ENCODE results near the gene DLST. TPM values are rescaled to one million over a fixed set of nuclear protein-coding genes. Genes with fewer than 3 reads are reported as not detected.

DLST gene
- total and polyA plus RNA-seq, 2 of the 4 experiments (the other 2 are of a cell fraction), result 58.6 to 119 TPM

- dilution Hi-C loops (cut with HindIII; ENCODE audit: low sequenced_read_pairs, unreplicated experiment), result no loop called here
- H3K9ac ChIP-seq (ENCODE audit: low read depth, low read length), result no peak overlapping the region
- no peak overlapping the region for H3K23ac ChIP-seq (ENCODE audit: low read depth, low read length)
- no peak overlapping the region for H2AFZ ChIP-seq (replicated peaks; ENCODE audit: low read length, poor library complexity)
- no peak overlapping the region for H3K56ac ChIP-seq (ENCODE audit: extremely low read depth, insufficient read depth, low read length)
- H3K9me1 ChIP-seq (ENCODE audit: insufficient read depth, low read length), result no peaks in the 10 kb centered on the region
- H3K18ac ChIP-seq (ENCODE audit: low read depth, low read length), result no peak overlapping the region
- ATAC-seq (ENCODE audit: low read depth) (no peak), DNase-seq (no peak)
- H4K91ac ChIP-seq (ENCODE audit: insufficient read depth, low read depth, low read length), result no peak overlapping the region
- H3K79me1 ChIP-seq (ENCODE audit: low read depth in 1 of 2, low read length in 2 of 2), result peaks cover 28 to 30% of the 10 kb centered on the region in 2 experiments
- POLR2A ChIA-PET (ENCODE audit: unreplicated experiment), result no interaction called here
- H3K27me3 ChIP-seq (ENCODE audit: control insufficient read depth, insufficient read depth, low read length), result no peaks in the 10 kb centered on the region
- H2BK15ac ChIP-seq (ENCODE audit: low read depth, low read length), result no peak overlapping the region
- no TSS peak for BruUV-seq (replicated peaks)
- no peak overlapping the region for H2AK5ac ChIP-seq (ENCODE audit: low read depth, low read length)
- no peak overlapping the region for H3K4me2 ChIP-seq (ENCODE audit: low read depth, low read length)
- H3K4ac ChIP-seq (ENCODE audit: low read depth, low read length), result no peak overlapping the region
- in situ Hi-C loops (cut with MboI; ENCODE audit: low sequenced_read_pairs), result no loop called here
- H3K9me3 ChIP-seq (ENCODE audit: control insufficient read depth, insufficient read depth, low read length), result no peaks in the 10 kb centered on the region
- H3K27ac ChIP-seq (ENCODE audit: insufficient read depth, low read length), result no peak overlapping the region
- H2BK5ac ChIP-seq (ENCODE audit: low read depth, low read length, poor library complexity, severe bottlenecking), result no peak overlapping the region
- H2BK20ac ChIP-seq (ENCODE audit: low read depth, low read length), result no peak overlapping the region
- CTCF ChIA-PET, result interaction anchor here (1.1 kb wide), 1 partner anchor 10 kb away, joined by 3 read pairs; no protein-coding TSS in a partner anchor
- H4K5ac ChIP-seq (ENCODE audit: low read depth, low read length), result no peak overlapping the region
- H3K14ac ChIP-seq (replicated peaks; ENCODE audit: low read depth, low read length), result no peak overlapping the region
- H2AK9ac ChIP-seq (replicated peaks; ENCODE audit: low read depth, low read length, poor library complexity), result no peak overlapping the region
- TF ChIP-seq RFX5 (IDR thresholded peaks at IDR 0.05; ENCODE audit: low read depth, low read length) (no peak), MAFK (IDR thresholded peaks at IDR 0.05; ENCODE audit: low read depth, low read length) (no peak), NFE2L2 (IDR thresholded peaks at IDR 0.05; ENCODE audit: low read depth, low read length) (no peak), RCOR1 (IDR thresholded peaks at IDR 0.05; ENCODE audit: insufficient replicate concordance, low read length) (no peak), SMC3 (IDR thresholded peaks at IDR 0.05; ENCODE audit: low read depth, low read length) (no peak), MXI1 (IDR thresholded peaks at IDR 0.05; ENCODE audit: borderline replicate concordance, low read depth, low read length) (no peak), MAZ (IDR thresholded peaks at IDR 0.05; ENCODE audit: borderline replicate concordance, low read depth, low read length) (no peak), CHD1 (IDR thresholded peaks at IDR 0.05; ENCODE audit: low read depth, low read length) (no peak), CEBPB (IDR thresholded peaks at IDR 0.05; ENCODE audit: low read depth, low read length) (no peak), FOS (IDR thresholded peaks at IDR 0.05; ENCODE audit: low read depth, low read length) (no peak), RAD21 (IDR thresholded peaks at IDR 0.05; ENCODE audit: low read length) (no peak), POLR2A (IDR thresholded peaks at IDR 0.05; ENCODE audit: low read depth, low read length) (no peak), BHLHE40 (IDR thresholded peaks at IDR 0.05; ENCODE audit: low read depth, low read length) (no peak)
- TF ChIP-seq, protein P1, sequence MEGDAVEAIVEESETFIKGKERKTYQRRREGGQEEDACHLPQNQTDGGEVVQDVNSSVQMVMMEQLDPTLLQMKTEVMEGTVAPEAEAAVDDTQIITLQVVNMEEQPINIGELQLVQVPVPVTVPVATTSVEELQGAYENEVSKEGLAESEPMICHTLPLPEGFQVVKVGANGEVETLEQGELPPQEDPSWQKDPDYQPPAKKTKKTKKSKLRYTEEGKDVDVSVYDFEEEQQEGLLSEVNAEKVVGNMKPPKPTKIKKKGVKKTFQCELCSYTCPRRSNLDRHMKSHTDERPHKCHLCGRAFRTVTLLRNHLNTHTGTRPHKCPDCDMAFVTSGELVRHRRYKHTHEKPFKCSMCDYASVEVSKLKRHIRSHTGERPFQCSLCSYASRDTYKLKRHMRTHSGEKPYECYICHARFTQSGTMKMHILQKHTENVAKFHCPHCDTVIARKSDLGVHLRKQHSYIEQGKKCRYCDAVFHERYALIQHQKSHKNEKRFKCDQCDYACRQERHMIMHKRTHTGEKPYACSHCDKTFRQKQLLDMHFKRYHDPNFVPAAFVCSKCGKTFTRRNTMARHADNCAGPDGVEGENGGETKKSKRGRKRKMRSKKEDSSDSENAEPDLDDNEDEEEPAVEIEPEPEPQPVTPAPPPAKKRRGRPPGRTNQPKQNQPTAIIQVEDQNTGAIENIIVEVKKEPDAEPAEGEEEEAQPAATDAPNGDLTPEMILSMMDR (conservative IDR thresholded peaks at IDR 0.05; ENCODE audit: low read depth, low read length), result no peak
- TF ChIP-seq, protein P2, sequence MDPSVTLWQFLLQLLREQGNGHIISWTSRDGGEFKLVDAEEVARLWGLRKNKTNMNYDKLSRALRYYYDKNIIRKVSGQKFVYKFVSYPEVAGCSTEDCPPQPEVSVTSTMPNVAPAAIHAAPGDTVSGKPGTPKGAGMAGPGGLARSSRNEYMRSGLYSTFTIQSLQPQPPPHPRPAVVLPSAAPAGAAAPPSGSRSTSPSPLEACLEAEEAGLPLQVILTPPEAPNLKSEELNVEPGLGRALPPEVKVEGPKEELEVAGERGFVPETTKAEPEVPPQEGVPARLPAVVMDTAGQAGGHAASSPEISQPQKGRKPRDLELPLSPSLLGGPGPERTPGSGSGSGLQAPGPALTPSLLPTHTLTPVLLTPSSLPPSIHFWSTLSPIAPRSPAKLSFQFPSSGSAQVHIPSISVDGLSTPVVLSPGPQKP (IDR thresholded peaks at IDR 0.05; ENCODE audit: borderline replicate concordance, low read depth, low read length), result no peak
- TF ChIP-seq, protein P3, sequence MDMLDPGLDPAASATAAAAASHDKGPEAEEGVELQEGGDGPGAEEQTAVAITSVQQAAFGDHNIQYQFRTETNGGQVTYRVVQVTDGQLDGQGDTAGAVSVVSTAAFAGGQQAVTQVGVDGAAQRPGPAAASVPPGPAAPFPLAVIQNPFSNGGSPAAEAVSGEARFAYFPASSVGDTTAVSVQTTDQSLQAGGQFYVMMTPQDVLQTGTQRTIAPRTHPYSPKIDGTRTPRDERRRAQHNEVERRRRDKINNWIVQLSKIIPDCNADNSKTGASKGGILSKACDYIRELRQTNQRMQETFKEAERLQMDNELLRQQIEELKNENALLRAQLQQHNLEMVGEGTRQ (IDR thresholded peaks at IDR 0.05; ENCODE audit: low read depth, low read length), result no peak
- no peaks in the 10 kb centered on the region for H3K4me1 ChIP-seq (ENCODE audit: control insufficient read depth, insufficient read depth, low read length)
- H2BK120ac ChIP-seq (ENCODE audit: low read depth, low read length), result no peak overlapping the region
- no peak overlapping the region for H3K4me3 ChIP-seq (ENCODE audit: insufficient read depth, low read depth, low read length)
- peaks cover 8% of the 10 kb centered on the region; the same call in 1 of the 2 replicates for H4K20me1 ChIP-seq (ENCODE audit: insufficient read depth, low read length)
- peaks cover 79% of the 10 kb centered on the region for H3K36me3 ChIP-seq (ENCODE audit: control insufficient read depth, insufficient read depth, low read length)
- no CpG with 5 or more reads among the region's 2 CpGs for WGBS, 2 experiments (ENCODE audit: extremely low coverage in 2 of 2, insufficient read length in 1 of 2)
- no peak overlapping the region for H4K8ac ChIP-seq (ENCODE audit: low read depth in 2 of 2, low read length in 2 of 2)
- intact Hi-C loops (cut with micrococcal nuclease), result no loop called here
These were observed 16.4 kb downstream of the DLST start for GRCh38 chr14:74898083-74898482.

Measured in IMR-90 (cell line).